Cardiac fibroblast (primary cell): ENCODE results near the gene TXK.
A peak's percentile ranks its signal among the peaks of the same experiment; 100 is the strongest.

Experiments
- DNase-seq, 2 donors: peaks; one replicate each; pipeline versions ENCODE4 v3.0.0 to v3.0.0-alpha.2; 2010; ENCODE audit warnings: low read depth in 2 of 2
- H3K4me3 ChIP-seq, 2 donors: replicated peaks in 1 of 2; 1 replicate in 1 of 2; 2 replicates in 1 of 2; pipeline ENCODE4 v1.5.1; 2011; ENCODE audit warnings: low read depth in 2 of 2, low read length in 2 of 2, mild to moderate bottlenecking in 2 of 2, moderate library complexity in 1 of 2
- CTCF ChIP-seq: IDR thresholded peaks from one replicate; pipeline ENCODE4 v1.5.1; 2011; ENCODE audit warnings: low read depth, mild to moderate bottlenecking, low read length, inconsistent platforms

Gene TXK

GRCh38 chr4:48042979-48043461 lies 91.0 kb downstream of the TXK start:
- H3K4me3 ChIP-seq, result no peak overlapping the region
- TF ChIP-seq CTCF, result no peak
- DNase-seq, result no peak

DNA sequence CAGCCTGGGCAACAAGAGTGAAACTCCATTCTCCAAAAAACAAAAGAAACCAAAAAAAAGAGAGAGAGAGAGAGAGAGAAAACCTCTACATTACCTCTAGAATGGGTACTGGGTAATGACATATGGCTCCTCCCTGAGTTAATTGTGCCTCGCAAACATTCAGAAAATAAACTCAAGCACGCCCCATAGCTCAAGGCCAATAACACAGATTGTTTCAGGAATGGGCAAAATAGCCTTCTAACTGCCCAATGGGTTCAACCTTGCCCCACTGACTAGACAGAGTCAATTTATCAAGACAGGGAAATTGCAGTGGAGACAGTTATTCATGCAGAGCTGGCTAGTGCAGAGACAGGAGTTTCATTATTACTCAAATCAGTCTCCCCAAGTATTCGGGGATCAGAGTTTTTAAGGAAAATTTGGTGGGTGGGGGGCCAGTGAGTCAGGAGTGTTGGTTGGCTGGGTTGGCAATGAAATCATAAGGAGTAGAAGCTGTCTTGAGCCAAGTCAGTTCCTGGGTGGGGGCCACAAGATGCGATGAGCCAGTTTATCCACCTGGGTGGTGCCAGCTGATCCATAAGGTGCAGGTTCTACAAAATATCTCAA lies 92.4 kb downstream of the TXK start:
- DNase-seq, result no peak
- H3K4me3 ChIP-seq, result no peak overlapping the region
- TF ChIP-seq CTCF, result no peak

GRCh38 chr4:48039561-48039960 lies 94.5 kb downstream of the TXK start:
- H3K4me3 ChIP-seq, result no peak overlapping the region
- DNase-seq, result no peak
- TF ChIP-seq CTCF, result no peak

DNA sequence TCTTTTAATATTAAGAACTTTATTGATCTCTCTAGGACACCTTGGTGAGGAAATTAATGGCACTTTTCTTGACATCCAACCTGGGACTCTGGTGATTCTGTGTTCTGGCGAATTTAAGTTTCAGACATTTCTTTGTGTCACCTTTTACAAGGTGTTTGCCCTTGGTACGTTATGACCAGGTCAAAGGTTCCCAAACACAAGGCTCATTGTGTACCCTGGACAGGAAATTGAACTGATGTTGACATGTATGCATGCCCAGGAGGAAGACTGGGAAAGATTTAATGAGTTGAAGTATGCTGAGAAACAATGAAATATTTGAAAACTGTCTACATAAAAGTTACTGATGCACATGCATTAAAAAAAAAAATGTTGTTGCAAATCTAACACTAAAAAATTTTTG lies 95.4 kb downstream of the TXK start:
- no peak for DNase-seq
- TF ChIP-seq CTCF, result no peak
- H3K4me3 ChIP-seq, result no peak overlapping the region

GRCh38 chr4:48037117-48037462 lies 97.0 kb downstream of the TXK start:
- no peak overlapping the region for H3K4me3 ChIP-seq
- no peak for DNase-seq
- TF ChIP-seq CTCF, result no peak

- DNase-seq, result no peak
- TF ChIP-seq CTCF, result no peak
- no peak overlapping the region for H3K4me3 ChIP-seq
Measured at GRCh38 chr4:48035952-48036351, 98.1 kb downstream of the TXK start.

GRCh38 chr4:48033825-48034413 lies 100.1 kb downstream of the TXK start:
- no peak overlapping the region for H3K4me3 ChIP-seq
- TF ChIP-seq CTCF, result peak; percentile 72
- DNase-seq, result peak; percentile 18 to 55
